Vagina (tissue), 2 donors: ENCODE data around the gene UBE2D1.

ENCODE experiments used
- CTCF ChIP-seq, 3 experiments: fragments of 450-650 bp in 2 of 3; fragments of 200-600 bp in 1 of 3; sonication (generic) in 1 of 3; IDR thresholded peaks; one replicate each; pipeline ENCODE4 v1.5.1; 2017 to 2019; ENCODE audit warnings: antibody characterized with exemption in 3 of 3, mild to moderate bottlenecking in 2 of 3, moderate library complexity in 2 of 3
- POLR2A ChIP-seq, 2 donors: fragments of 450-650 bp; IDR thresholded peaks; one replicate each; pipeline ENCODE4 v1.6.1; 2017; ENCODE audit warnings: antibody characterized with exemption in 2 of 2, mild to moderate bottlenecking in 2 of 2, moderate library complexity in 2 of 2

DNA sequence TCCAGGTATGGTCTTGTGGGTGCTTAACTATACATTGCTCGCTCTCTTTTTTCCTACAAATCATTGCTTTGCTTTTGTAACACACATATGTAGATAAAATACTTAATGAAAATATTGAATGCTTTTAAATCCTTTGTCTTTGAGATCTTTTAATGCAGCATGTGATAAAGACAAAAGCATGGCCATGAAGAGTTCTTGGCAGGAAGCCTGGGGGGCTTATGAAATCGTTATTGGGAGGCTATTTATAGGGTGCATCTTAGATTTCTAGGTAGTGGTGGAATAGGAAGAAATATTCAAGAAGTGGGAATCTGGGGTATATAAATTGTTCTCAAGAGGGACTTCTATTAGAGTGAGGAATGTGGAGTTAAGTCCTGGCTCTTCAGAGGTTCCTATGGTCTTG, 21.9 kb downstream of the UBE2D1 start:
- no peak for TF ChIP-seq CTCF (IDR thresholded peaks at IDR 0.05)
- TF ChIP-seq POLR2A (IDR thresholded peaks at IDR 0.05) = no peak
